Activated effector memory CD4-positive, alpha-beta T cell treated with anti-CD3 and anti-CD28 coated beads, Interleukin-2, amount 50 U/mL, for 16 hours (primary cell): ENCODE results near the gene RPGRIP1L.

ENCODE experiments used
- DNase-seq: peaks from one replicate; pipeline ENCODE4 v3.0.0-alpha.2; 2020

The RPGRIP1L gene

GRCh38 chr16:53643474-53643873 lies 60.2 kb downstream of the RPGRIP1L start:
- no peak for DNase-seq

- no peak for DNase-seq
Observed at GRCh38 chr16:53642094-53642493, 61.6 kb downstream of the RPGRIP1L start.

GRCh38 chr16:53636978-53637377 lies 66.7 kb downstream of the RPGRIP1L start:
- DNase-seq, result no peak

- no peak for DNase-seq
Observed at GRCh38 chr16:53632526-53632925, 71.1 kb downstream of the RPGRIP1L start.

DNA sequence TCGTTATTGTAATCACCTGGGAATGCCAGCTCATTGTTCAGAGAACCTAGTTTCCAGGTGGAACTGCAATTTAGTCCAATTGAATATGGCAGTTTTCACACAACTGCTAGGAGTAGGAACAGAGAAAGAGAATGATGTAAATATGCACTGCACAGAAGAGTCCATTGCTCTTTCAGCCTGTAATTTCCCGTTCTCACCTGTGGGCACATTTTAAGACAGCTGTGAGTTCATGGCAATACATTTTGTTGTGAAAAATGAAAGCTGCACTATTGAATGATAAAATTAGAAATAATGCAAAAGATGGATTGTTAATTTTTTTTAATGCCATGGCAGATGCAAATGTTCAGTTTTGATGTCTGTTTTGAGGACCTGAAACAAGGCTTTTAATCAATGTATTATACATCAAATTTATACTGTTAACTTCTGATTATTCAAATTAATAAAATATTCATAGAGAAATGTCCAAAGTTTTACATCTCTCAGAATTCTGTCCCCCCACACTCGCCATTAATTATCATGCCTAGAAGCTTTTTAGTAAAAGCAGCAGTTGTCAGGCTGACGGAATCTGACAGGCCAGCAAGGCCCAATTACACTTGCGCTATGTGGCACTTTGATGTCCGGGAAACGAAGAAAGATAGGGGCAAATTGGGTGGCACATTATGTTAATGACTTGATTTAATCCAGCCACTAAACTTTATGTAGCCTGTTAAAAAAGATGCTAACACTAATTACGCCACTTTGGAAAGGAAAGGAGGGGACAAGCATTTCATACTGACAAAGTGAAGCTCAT lies 72.2 kb downstream of the RPGRIP1L start:
- no peak for DNase-seq

DNA sequence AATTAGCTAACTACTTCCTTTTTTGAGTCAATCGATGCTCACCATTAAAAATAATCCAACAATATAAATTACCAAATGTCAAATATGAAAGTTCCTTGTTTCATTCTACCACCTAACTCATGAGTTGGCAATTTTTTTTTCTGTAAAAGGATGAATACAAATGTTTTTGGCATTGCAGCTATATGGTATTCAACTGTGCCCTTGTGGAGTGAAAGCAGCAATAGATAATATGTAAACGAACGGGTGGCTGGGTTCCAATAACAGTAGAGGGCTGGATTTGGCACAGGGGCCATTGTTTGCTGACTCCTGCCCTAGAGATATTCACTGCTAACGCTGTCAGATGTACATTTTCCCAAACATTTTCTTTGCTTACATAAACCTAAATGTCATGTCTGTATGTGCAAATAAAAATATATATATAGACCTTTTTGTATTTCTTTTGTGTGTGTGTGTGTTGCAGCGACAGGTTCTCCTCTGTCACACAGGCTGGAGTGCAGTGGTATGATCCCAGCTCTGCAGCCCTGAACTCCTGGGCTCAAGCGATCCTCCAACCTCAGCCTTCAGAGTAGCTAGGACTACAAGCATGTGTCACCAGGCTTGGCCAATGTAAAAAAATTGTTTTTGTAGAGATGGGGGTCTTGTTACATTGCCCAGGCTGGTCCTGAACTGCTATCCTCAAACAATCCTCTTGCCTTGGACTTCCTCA lies 73.9 kb downstream of the RPGRIP1L start:
- DNase-seq, result no peak

- no peak for DNase-seq
Observed at GRCh38 chr16:53629151-53629550, 74.5 kb downstream of the RPGRIP1L start.

DNA sequence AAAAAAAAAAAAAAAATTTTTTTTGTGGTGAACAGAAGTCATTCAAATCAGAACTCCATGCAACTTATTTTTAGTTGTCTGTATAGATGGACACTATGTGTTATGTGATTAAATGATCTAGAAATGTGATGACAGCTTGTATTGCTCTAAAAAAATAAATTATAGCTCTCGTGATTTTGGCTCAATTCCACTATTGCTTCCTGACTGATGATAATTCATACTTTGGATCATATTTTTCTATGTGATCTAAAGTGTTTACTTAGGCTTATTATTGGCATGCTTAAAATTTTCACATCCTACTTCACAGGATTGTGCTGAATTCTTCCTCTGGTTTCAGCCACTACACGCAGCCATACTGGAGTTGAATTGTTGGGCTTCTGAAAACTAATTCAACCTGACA lies 76.8 kb downstream of the RPGRIP1L start:
- no peak for DNase-seq

DNA sequence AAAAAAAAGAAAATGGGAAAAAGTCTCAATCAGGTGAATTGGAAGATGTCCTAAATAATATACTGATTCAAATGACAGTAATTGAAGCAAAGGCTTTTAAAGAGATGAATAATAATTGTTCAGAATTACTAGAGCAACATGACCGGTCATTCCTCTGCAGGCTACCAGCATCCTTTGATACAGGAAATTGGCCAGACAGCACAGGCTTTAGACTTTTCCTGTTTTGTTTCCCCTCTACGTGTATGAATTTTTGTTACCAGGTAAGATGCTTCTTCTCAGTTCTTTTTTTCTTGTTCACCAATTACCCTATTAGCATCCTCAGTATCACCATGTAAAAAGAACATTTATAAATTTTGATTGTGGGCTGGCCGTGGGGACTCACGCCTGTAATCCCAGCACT lies 77.5 kb downstream of the RPGRIP1L start:
- DNase-seq, result no peak

DNA sequence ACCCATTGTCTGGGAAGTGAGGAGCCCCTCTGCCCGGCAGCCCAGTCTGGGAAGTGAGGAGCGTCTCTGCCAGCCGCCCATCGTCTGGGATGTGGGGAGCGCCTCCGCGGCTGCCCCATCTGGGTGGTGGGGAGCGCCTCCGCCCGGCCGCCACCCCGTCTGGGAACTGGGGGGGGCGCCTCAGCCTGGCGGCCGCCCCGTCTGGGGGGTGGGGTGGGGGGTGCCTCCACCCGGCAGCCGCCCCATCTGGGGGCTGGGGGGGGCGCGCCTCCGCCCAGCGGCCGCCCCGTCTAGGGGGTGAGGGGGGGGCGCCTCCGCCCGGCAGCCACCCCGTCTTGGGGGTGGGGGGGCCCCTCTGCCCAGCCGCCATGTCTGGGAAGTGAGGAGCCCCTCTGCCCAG lies 78.4 kb downstream of the RPGRIP1L start:
- no peak for DNase-seq

DNA sequence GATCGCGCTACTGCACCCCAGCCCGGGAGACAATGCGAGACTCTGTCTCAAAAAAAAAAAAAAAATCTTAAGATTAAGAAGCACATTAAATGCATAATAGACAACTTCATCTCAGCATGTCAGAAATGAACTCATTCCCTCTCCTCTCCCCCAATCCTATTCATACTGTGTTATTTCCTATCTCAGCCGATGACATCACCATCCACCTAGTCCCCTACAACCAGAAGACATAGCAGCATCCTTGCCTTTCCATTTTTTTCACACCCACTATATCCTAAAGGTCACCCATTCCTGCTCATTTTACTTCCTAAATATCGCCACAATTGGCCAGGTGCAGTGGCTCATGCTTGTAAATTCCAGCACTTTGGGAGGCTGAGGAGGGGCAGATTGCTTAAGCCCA lies 81.3 kb downstream of the RPGRIP1L start:
- DNase-seq, result no peak

DNA sequence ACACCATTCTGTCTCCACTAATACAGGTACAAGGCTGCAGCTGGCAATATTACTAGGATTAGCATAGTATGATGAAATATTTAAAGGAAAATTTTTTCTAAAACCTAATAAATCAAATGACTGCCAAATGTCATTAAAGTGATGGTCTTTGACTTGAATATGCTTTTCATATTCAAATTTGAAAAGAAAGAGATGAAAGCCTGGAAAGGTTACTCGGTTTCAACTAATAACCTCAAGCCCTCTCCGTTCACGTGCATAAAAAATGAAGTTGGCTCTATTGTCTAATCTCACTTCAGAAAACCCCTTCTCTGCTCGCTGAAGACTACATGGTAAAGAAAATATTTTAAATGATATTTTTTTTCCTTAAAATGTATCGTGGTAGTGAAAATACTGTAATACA lies 83.2 kb downstream of the RPGRIP1L start:
- no peak for DNase-seq

- DNase-seq, result no peak
Observed at GRCh38 chr16:53619235-53619634, 84.4 kb downstream of the RPGRIP1L start.

GRCh38 chr16:53614346-53614745 lies 89.3 kb downstream of the RPGRIP1L start:
- DNase-seq, result no peak

- no peak for DNase-seq
Observed at GRCh38 chr16:53612003-53612402, 91.7 kb downstream of the RPGRIP1L start.

- no peak for DNase-seq
Observed at GRCh38 chr16:53611179-53611696, 92.4 kb downstream of the RPGRIP1L start.

- DNase-seq, result no peak
Observed at GRCh38 chr16:53609536-53609935, 94.1 kb downstream of the RPGRIP1L start.

DNA sequence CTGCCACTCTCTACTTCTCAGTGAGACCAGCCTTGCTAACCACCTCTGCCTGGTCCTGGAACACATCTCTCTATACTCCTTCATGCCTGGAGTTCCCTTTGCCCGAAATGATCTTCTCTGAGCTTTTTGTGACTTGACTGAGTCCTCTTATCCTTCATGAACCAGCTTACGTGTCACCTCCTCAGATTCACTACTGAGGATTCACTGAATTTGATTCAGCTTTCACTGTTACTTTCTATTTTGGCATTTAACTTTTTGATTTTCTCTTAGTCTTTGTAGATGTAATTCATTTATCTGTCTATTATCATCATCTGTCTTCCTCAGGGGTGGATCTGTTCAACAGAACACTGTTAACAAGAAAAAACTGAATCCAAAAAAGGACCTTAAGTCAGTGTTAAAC lies 95.6 kb downstream of the RPGRIP1L start:
- no peak for DNase-seq

DNA sequence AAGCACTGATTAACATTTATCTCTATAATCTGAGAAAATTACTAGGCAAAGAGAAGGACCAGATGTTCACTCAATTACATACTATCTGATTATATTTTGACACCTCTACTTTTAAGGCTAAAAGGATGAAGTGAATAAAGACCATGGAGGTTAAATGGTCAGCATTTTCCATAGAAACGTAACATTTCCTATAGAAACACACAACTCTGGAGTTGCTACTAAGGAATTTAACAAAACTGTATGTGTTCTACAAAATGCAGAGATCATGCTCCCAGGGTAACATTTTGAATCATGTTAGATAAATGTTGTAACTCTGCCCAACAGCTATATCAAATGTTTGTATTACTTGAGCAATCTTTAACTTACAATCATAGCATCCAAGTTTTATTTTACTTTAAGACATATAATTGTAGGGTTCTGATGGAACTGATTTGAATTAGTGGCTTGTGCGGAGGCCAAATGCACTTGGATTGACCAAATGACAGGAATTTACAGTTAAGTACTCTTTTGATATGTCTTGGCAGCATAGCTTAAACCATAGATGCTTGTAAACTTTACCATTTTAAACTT lies 97.7 kb downstream of the RPGRIP1L start:
- DNase-seq, result no peak

DNA sequence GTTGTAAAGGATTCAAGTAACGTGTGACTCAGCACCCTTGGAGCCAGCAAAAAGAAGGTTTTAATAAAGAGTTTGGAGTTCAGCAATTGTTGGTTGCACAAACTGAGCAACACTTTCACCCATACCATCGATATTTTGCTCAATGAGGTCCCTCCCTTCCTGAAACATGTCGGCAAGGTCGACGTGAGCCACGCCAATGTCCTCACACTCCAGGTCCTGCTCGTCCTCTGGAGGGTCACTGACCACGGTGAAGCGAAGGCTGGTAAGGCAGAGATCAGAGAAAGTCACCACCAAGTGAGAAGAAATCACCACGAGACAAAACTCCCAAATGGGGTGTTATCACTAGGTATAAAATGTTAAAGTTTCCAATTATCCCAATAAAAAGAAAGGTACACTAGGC lies 98.3 kb downstream of the RPGRIP1L start:
- no peak for DNase-seq

DNA sequence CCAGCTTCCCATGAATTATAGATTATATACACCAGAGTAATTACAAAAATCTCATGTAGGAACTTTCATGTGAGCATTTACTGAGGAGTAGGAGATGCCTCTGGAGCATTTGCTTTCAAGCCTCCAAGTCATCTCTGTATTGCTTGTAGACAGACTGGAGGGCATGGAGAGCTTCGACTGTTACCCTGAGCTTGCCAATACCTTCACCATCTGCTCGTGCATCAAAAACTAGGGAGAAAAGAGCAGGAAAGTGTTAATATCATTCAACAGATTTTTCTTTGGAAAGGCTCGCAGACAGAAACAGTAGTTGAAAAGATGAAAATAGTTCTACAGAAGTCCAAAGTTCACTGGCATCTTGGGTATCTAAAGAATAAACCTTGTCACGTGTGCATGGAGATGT lies 101.7 kb downstream of the RPGRIP1L start:
- no peak for DNase-seq

GRCh38 chr16:53600616-53601015 lies 103.0 kb downstream of the RPGRIP1L start:
- DNase-seq, result no peak

DNA sequence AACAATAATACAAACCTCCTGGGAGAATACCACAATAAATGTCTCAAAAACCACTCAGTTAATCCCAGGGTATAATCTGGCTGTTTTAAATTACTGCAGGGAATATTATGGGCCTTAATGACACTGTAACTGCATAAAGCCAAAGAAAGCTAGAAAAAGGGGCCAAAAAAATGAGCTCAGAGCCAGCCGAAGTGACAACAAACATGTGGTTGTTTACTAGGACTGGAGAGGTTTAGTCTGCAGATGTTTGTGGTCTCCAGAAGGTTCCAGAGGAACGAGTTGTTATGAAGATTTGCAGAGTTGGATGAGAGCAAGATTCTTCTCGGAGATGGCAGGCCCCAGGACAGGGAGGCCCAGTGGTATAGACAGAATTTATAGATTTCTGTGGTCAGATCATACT lies 103.5 kb downstream of the RPGRIP1L start:
- DNase-seq, result no peak

DNA sequence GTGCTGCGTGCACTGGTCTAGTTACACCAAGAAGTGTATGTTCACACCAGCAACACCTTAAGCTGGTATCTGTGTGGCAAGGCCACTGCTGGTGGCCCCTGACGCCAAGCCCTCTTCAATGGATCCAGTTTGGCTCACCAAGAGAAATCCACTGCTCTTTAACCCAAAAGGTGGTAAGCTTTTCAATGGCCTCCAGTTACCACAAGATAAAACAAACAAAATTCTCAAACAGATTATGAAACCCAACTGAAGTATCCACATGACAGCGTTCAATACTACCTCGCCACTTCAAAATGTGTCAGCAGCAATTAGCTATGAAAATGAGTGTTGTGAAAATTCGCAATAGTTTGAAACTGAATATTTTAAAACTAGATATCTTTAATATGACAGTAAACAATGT lies 104.1 kb downstream of the RPGRIP1L start:
- no peak for DNase-seq
